ENCODE data around the gene ZNF618.

ZNF618 gene

DNA sequence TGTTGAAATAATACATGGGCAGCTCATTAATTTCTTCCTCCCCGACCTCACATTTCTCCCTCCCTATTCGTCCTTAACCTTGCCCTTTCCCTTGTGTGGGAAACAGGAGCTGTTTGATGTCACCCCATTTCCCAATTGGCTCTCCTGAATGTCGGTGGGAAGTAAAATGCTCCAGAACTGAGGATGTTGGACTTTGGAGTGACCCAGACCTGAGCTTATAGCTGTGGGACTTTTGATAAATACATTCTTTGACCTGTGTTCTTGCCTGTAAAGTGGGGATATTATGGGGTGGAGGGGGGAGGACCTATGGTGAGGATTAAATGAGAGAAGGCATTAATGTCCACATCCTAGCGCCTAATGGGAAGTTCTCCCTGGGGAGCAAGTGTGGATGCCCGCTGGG is 91.3 kb downstream of the ZNF618 start:
- POLR2A ChIA-PET, result no interaction called here
- DNase-seq (ENCODE audit: low read depth, low spot score), result no peak
- TF ChIP-seq, protein P1, sequence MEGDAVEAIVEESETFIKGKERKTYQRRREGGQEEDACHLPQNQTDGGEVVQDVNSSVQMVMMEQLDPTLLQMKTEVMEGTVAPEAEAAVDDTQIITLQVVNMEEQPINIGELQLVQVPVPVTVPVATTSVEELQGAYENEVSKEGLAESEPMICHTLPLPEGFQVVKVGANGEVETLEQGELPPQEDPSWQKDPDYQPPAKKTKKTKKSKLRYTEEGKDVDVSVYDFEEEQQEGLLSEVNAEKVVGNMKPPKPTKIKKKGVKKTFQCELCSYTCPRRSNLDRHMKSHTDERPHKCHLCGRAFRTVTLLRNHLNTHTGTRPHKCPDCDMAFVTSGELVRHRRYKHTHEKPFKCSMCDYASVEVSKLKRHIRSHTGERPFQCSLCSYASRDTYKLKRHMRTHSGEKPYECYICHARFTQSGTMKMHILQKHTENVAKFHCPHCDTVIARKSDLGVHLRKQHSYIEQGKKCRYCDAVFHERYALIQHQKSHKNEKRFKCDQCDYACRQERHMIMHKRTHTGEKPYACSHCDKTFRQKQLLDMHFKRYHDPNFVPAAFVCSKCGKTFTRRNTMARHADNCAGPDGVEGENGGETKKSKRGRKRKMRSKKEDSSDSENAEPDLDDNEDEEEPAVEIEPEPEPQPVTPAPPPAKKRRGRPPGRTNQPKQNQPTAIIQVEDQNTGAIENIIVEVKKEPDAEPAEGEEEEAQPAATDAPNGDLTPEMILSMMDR (IDR thresholded peaks at IDR 0.05; ENCODE audit: insufficient read depth, low read length, missing control alignments), result no peak
- no peak overlapping the region for H3K4me3 ChIP-seq (ENCODE audit: low read depth, low read length)
- CTCF ChIA-PET, result interaction anchor here (0.8 to 5.1 kb wide), 3 partner anchors 15 to 159 kb away, joined by 3 to 45 read pairs (median 4); no protein-coding TSS in a partner anchor

DNA sequence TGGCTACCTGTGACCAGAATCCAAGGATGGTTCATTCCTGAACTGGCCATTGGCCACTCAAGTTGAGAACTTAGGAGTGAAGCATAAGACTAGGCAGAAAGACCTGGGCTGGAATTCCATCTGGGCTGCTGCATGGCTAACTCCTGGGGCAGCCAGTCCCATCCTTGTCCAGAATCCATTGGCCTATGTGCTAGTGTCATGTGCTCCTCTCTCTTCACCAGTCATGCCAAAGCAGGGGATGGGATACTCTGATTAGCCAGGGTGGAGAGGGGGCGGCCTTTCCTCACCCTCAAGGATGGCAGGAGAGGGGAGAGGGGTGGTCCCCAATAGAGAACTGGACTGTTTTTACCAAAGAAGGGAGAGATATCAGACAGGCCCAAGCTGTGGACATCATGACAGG is 93.2 kb downstream of the ZNF618 start:
- no peak overlapping the region for H3K4me3 ChIP-seq (ENCODE audit: low read depth, low read length)
- POLR2A ChIA-PET, result no interaction called here
- CTCF ChIA-PET, result interaction anchor here (0.8 kb wide), 1 partner anchor 29 kb away, joined by 3 read pairs; no protein-coding TSS in a partner anchor
- TF ChIP-seq, protein P1 (IDR thresholded peaks at IDR 0.05; ENCODE audit: insufficient read depth, low read length, missing control alignments), result no peak
- DNase-seq (ENCODE audit: low read depth, low spot score), result no peak

DNA sequence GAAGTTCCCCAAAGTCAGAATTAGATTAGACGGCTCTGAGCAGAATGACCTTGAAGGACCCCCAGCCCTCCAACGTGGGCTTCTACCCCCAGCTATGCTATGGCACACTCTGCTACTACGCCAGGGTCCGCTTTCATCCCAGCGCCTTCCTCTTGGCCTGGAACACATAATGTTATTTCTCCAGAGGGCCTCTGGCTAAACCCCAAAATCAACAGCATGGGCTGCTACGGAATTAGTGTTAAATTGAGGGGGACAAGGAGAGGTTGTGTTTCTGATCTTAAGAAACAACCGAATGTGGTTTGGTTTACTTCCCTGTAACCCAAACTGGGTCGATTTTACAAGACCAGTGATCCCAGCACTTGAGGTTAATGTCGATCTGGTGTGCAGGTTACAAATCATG is 97.1 kb downstream of the ZNF618 start:
- ChIA-PET CTCF (interaction anchor here (1.1 to 4.1 kb wide), 3 partner anchors 9 to 236 kb away, joined by 3 to 41 read pairs (median 4); no protein-coding TSS in a partner anchor), POLR2A (no interaction called here)

DNA sequence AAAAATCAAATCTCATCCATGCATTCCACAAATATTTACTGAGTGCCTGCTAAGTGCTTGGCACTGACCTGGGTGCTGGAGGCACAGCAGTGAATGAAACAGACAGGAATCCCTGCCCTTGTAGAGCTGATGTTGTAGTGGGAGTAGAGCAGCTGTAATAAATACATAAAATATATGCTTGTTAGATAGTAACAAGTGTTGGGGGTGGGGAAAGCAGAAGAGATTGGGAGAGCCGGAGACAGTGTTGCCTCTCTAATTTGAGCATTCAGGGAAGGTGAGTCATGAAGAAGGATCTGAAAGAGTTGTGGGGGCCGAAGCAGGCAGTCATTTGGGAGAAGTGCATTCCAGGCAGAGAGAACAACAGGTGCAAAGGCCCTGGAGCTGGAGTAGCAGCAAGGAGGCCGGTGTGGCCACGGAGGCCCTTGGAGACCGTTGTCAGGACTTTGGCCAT is 97.9 kb downstream of the ZNF618 start:
- POLR2A ChIA-PET, result no interaction called here
- TF ChIP-seq, protein P1 (IDR thresholded peaks at IDR 0.05; ENCODE audit: insufficient read depth, low read length, missing control alignments), result no peak
- CTCF ChIA-PET, result interaction anchor here (1.1 to 4.1 kb wide), 5 partner anchors 10 to 237 kb away, joined by 3 to 41 read pairs (median 4); no protein-coding TSS in a partner anchor
- no peak overlapping the region for H3K4me3 ChIP-seq (ENCODE audit: low read depth, low read length)
- DNase-seq (ENCODE audit: low read depth, low spot score), result no peak

More for the DNA sequence above, 97.1 kb downstream of the ZNF618 start:
- TF ChIP-seq, protein P1 (IDR thresholded peaks at IDR 0.05; ENCODE audit: insufficient read depth, low read length, missing control alignments), result no peak
- DNase-seq (ENCODE audit: low read depth, low spot score), result no peak
- no peak overlapping the region for H3K4me3 ChIP-seq (ENCODE audit: low read depth, low read length)

DNA sequence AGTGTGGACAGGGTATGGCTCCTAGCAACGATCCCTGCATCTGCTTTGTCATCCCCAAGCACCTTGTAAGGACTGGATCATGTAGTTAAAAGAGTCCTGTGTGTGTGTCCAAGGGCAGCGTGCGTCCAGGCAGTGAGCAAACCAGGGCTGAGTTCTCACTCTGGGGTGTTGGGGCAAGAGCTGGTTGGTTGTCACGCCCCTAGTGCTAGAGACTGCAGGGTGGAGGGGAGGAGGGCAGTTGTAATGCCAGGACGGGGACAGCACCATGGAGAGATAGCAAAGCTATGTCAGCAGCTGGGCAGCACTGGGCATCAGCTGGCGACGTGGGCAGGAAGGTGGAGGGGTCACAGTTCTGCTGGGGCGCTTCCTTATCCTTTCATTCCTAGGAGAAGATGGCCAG is 100.8 kb downstream of the ZNF618 start:
- TF ChIP-seq, protein P1 (IDR thresholded peaks at IDR 0.05; ENCODE audit: insufficient read depth, low read length, missing control alignments), result no peak
- DNase-seq (ENCODE audit: low read depth, low spot score), result no peak
- no peak overlapping the region for H3K4me3 ChIP-seq (ENCODE audit: low read depth, low read length)
- POLR2A ChIA-PET, result no interaction called here
- CTCF ChIA-PET, result interaction anchor here (0.5 to 1.0 kb wide), 3 partner anchors 11 to 1591 kb away, joined by 3 to 4 read pairs (median 3); no protein-coding TSS in a partner anchor

DNA sequence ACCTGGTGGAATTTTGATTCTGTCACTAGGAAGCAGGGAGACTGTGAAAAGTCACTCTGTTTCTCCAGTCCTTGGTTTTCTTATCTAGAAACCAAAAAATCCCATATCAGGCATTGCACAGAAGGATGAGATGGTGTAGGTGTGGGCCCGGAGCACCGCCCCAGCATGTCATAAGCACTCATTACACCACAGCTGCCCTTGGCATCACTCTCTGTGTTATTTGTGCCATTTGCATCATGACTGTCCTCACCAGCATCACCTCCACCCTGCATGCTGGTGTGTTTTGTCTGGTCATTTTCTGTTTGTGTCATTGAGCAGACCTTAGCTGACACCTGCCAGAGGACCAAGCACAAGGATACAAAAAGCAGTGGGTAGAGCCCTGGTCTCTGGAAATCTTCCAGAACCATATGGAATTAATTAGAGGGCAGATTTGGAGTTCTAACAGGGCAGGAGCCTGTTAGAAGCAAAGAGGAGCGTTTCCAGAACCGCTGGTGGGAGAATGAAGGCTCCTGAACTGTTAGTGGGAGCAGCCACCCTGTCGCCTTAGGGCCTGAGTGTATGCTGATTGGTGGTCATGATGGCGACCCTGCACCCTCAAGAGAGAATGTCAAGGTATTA is 102.7 kb downstream of the ZNF618 start:
- no peak overlapping the region for H3K4me3 ChIP-seq (ENCODE audit: low read depth, low read length)
- POLR2A ChIA-PET, result no interaction called here
- CTCF ChIA-PET, result interaction anchor here (1.0 to 2.6 kb wide), 5 partner anchors 16 to 312 kb away, joined by 3 to 11 read pairs (median 3); no protein-coding TSS in a partner anchor
- no peak for DNase-seq (ENCODE audit: low read depth, low spot score)
- TF ChIP-seq, protein P1 (IDR thresholded peaks at IDR 0.05; ENCODE audit: insufficient read depth, low read length, missing control alignments), result no peak
